ENCODE data around the gene FRMD3. TPM values are rescaled to one million over a fixed set of nuclear protein-coding genes. Genes with fewer than 3 reads are reported as not detected.
"Not testable (repeated sequence)": the region's sequence is repeated elsewhere in the genome, so short reads cannot be mapped to it uniquely, and the experiment has no call there.

The FRMD3 gene
- total RNA-seq, 1 experiment from 2014 or later = 3.9 TPM

- H3K79me2 ChIP-seq (ENCODE audit: low read length) = no peaks in the 10 kb centered on the region
- no peaks in the 10 kb centered on the region for H3F3A ChIP-seq (ENCODE audit: low read length, unreplicated experiment)
- H3K9me2 ChIP-seq (replicated peaks; ENCODE audit: low read length) = no peaks in the 10 kb centered on the region
- no peak overlapping the region for H3K4me2 ChIP-seq (ENCODE audit: low read length)
- DNase-seq (no peak), ATAC-seq (no peak)
- TF ChIP-seq EZH2 (IDR thresholded peaks at IDR 0.05; ENCODE audit: low read length, unreplicated experiment) = no peak
- no peak for TF ChIP-seq CTCF (conservative IDR thresholded peaks at IDR 0.05; ENCODE audit: low read depth, low read length)
- no peak for TF ChIP-seq EZH2phosphoT487 (IDR thresholded peaks at IDR 0.05; ENCODE audit: borderline replicate concordance, low read length)
- H2AFZ ChIP-seq (ENCODE audit: low read length) = no peak overlapping the region
- peaks cover 5% of the 10 kb centered on the region; the same call in 1 of the 2 replicates for H3K4me1 ChIP-seq (ENCODE audit: insufficient read depth, low read length)
- POLR2A ChIA-PET (ENCODE audit: unreplicated experiment) = no interaction called here
- no peak overlapping the region for H3K4me3 ChIP-seq (ENCODE audit: low read length)
- CTCF ChIA-PET = no interaction called here
- BruUV-seq (replicated peaks) = no TSS peak
- H3K36me3 ChIP-seq (ENCODE audit: low read depth, low read length) = no peaks in the 10 kb centered on the region
- H4K20me1 ChIP-seq (ENCODE audit: low read length) = no peaks in the 10 kb centered on the region
- no peaks in the 10 kb centered on the region for H3K9me3 ChIP-seq (ENCODE audit: low read length)
- H3K27me3 ChIP-seq (ENCODE audit: low read length) = no peaks in the 10 kb centered on the region
- no peak overlapping the region for H3K27ac ChIP-seq (ENCODE audit: low read length)
- H3K9ac ChIP-seq (ENCODE audit: low read length) = no peak overlapping the region
- intact Hi-C loops (cut with micrococcal nuclease) = no loop called here
Measured at GRCh38 chr9:83521011-83521410, 17.2 kb downstream of the FRMD3 start.

DNA sequence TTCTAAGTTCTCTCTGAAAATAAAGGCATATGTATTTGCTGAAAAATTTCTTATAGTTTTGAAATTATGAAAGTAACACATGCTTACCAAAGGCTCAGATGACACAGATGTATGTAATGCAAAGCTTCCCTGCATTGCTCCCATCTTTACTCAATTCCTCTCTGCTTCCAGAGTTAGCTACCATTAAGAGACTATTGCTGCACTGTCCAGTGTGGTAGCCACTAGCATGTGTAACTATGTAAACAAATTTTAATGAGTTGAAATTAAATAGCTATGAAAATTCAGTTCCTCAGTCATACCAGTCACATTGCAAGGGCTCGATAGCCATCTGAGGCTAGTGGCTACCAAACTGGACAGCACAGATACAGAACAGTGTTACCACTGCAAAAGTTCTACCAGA, 17.9 kb downstream of the FRMD3 start:
- Histone ChIP-seq H3K9me3 (ENCODE audit: low read length) (no peaks in the 10 kb centered on the region), H3K9me2 (replicated peaks; ENCODE audit: low read length) (no peaks in the 10 kb centered on the region), H3K4me1 (ENCODE audit: insufficient read depth, low read length) (peaks cover 5% of the 10 kb centered on the region; the same call in 1 of the 2 replicates), H3K9ac (ENCODE audit: low read length) (no peak overlapping the region), H2AFZ (ENCODE audit: low read length) (no peak overlapping the region), H3F3A (ENCODE audit: low read length, unreplicated experiment) (no peaks in the 10 kb centered on the region), H3K27ac (ENCODE audit: low read length) (no peak overlapping the region), H3K4me2 (ENCODE audit: low read length) (no peak overlapping the region), H3K79me2 (ENCODE audit: low read length) (no peaks in the 10 kb centered on the region), H3K36me3 (ENCODE audit: low read depth, low read length) (no peaks in the 10 kb centered on the region), H3K4me3 (ENCODE audit: low read length) (no peak overlapping the region), H4K20me1 (ENCODE audit: low read length) (no peaks in the 10 kb centered on the region), H3K27me3 (ENCODE audit: low read length) (no peaks in the 10 kb centered on the region)
- ChIA-PET POLR2A (ENCODE audit: unreplicated experiment) (no interaction called here), CTCF (no interaction called here)
- ATAC-seq = peak; percentile 82
- no TSS peak for BruUV-seq (replicated peaks)
- intact Hi-C loops (cut with micrococcal nuclease) = no loop called here
- TF ChIP-seq EZH2phosphoT487 (IDR thresholded peaks at IDR 0.05; ENCODE audit: borderline replicate concordance, low read length) (no peak), EZH2 (IDR thresholded peaks at IDR 0.05; ENCODE audit: low read length, unreplicated experiment) (no peak), CTCF (conservative IDR thresholded peaks at IDR 0.05; ENCODE audit: low read depth, low read length) (no peak)
- peak; percentile 6 for DNase-seq

GRCh38 chr9:83517980-83518379, 20.2 kb downstream of the FRMD3 start:
- H3K9me3 ChIP-seq (ENCODE audit: low read length); H3K9me2 ChIP-seq (replicated peaks; ENCODE audit: low read length); H3K27ac ChIP-seq (ENCODE audit: low read length); H3K4me1 ChIP-seq (ENCODE audit: insufficient read depth, low read length); intact Hi-C loops (cut with micrococcal nuclease); DNase-seq; CTCF ChIA-PET; H3K4me2 ChIP-seq (ENCODE audit: low read length); H3K4me3 ChIP-seq (ENCODE audit: low read length); H3K27me3 ChIP-seq (ENCODE audit: low read length); H3F3A ChIP-seq (ENCODE audit: low read length, unreplicated experiment); POLR2A ChIA-PET (ENCODE audit: unreplicated experiment); H2AFZ ChIP-seq (ENCODE audit: low read length); BruUV-seq (replicated peaks); H3K79me2 ChIP-seq (ENCODE audit: low read length); ATAC-seq; H3K9ac ChIP-seq (ENCODE audit: low read length); H3K36me3 ChIP-seq (ENCODE audit: low read depth, low read length); H4K20me1 ChIP-seq (ENCODE audit: low read length): not testable (repeated sequence)
